Measurements from ENCODE around the gene MRPS22. TPM values are rescaled to one million over a fixed set of nuclear protein-coding genes. Genes with fewer than 3 reads are reported as not detected.

The MRPS22 gene
- total RNA-seq, 5 donors from 2014 or later (not counting 1 experiment from before 2014, with no cell fraction given): 32.4 to 36.9 (median 33.9) TPM

Other genes starting within 250 kb of the MRPS22 start
- 10 to 100 TPM; 25.6 to 76.6 (median 68.2) TPM for gene COPB2, start 45.6 kb downstream of the MRPS22 start, total RNA-seq
- not detected for gene RBP2, start 132.5 kb downstream of the MRPS22 start, total RNA-seq
- gene RBP1, start 195.7 kb downstream of the MRPS22 start, total RNA-seq: 1 to 10 TPM in 1 of 5 donors, under 1 TPM in 2, not detected in 2; 0.54 to 1.5 (median 0.59) TPM